ENCODE measurements around the gene ACBD6.

ACBD6 gene

GRCh38 chr1:180527101-180527669 lies 24.8 kb upstream of the ACBD6 start:
- in situ Hi-C loops (cut with MboI; ENCODE audit: low sequenced_read_pairs) = loop anchor here (10.0 kb wide), 1 partner anchor 328 kb away; no protein-coding TSS in a partner anchor

GRCh38 chr1:180525715-180526039 lies 23.3 kb upstream of the ACBD6 start:
- in situ Hi-C loops (cut with MboI; ENCODE audit: low sequenced_read_pairs) = loop anchor here (10.0 kb wide), 1 partner anchor 329 kb away; no protein-coding TSS in a partner anchor

GRCh38 chr1:180524915-180525714 lies 22.7 kb upstream of the ACBD6 start:
- in situ Hi-C loops (cut with MboI; ENCODE audit: low sequenced_read_pairs) = loop anchor here (10.0 kb wide), 1 partner anchor 330 kb away; no protein-coding TSS in a partner anchor

- in situ Hi-C loops (cut with MboI; ENCODE audit: low sequenced_read_pairs) = loop anchor here (10.0 kb wide), 1 partner anchor 330 kb away; no protein-coding TSS in a partner anchor
Observed at GRCh38 chr1:180524160-180524914, 22.0 kb upstream of the ACBD6 start.

- in situ Hi-C loops (cut with MboI; ENCODE audit: low sequenced_read_pairs) = loop anchor here (10.0 kb wide), 1 partner anchor 333 kb away; no protein-coding TSS in a partner anchor
Observed at GRCh38 chr1:180522213-180522515, 19.8 kb upstream of the ACBD6 start.

GRCh38 chr1:180521474-180522212 lies 19.3 kb upstream of the ACBD6 start:
- in situ Hi-C loops (cut with MboI; ENCODE audit: low sequenced_read_pairs) = loop anchor here (10.0 kb wide), 1 partner anchor 333 kb away; no protein-coding TSS in a partner anchor

- in situ Hi-C loops (cut with MboI; ENCODE audit: low sequenced_read_pairs) = loop anchor here (10.0 kb wide), 2 partner anchors 335 to 645 kb away; no protein-coding TSS in a partner anchor
Observed at GRCh38 chr1:180519846-180520245, 17.5 kb upstream of the ACBD6 start.

- in situ Hi-C loops (cut with MboI; ENCODE audit: low sequenced_read_pairs) = loop anchor here (10.0 kb wide), 1 partner anchor 649 kb away; no protein-coding TSS in a partner anchor
Observed at GRCh38 chr1:180515857-180516388, 13.5 kb upstream of the ACBD6 start.

- in situ Hi-C loops (cut with MboI; ENCODE audit: low sequenced_read_pairs) = loop anchor here (10.0 kb wide), 1 partner anchor 649 kb away; no protein-coding TSS in a partner anchor
Observed at GRCh38 chr1:180515364-180515763, 13.0 kb upstream of the ACBD6 start.

- in situ Hi-C loops (cut with MboI; ENCODE audit: low sequenced_read_pairs) = loop anchor here (10.0 kb wide), 1 partner anchor 651 kb away; no protein-coding TSS in a partner anchor
Observed at GRCh38 chr1:180513531-180513930, 11.2 kb upstream of the ACBD6 start.

GRCh38 chr1:180510882-180511281 lies 8.5 kb upstream of the ACBD6 start:
- in situ Hi-C loops (cut with MboI; ENCODE audit: low sequenced_read_pairs) = loop anchor here (10.0 kb wide), 1 partner anchor 654 kb away; no protein-coding TSS in a partner anchor

- in situ Hi-C loops (cut with MboI; ENCODE audit: low sequenced_read_pairs) = no loop called here
Observed at GRCh38 chr1:180508725-180509097, 6.3 kb upstream of the ACBD6 start.

GRCh38 chr1:180507795-180508724 lies 5.7 kb upstream of the ACBD6 start:
- in situ Hi-C loops (cut with MboI; ENCODE audit: low sequenced_read_pairs) = no loop called here

- in situ Hi-C loops (cut with MboI; ENCODE audit: low sequenced_read_pairs) = no loop called here
Observed at GRCh38 chr1:180505732-180506335, 3.5 kb upstream of the ACBD6 start.

- in situ Hi-C loops (cut with MboI; ENCODE audit: low sequenced_read_pairs) = no loop called here
Observed at GRCh38 chr1:180504186-180504585, 1.8 kb upstream of the ACBD6 start.

- in situ Hi-C loops (cut with MboI; ENCODE audit: low sequenced_read_pairs) = no loop called here
Observed at GRCh38 chr1:180503280-180503862, 994 bp upstream of the ACBD6 start.

- in situ Hi-C loops (cut with MboI; ENCODE audit: low sequenced_read_pairs) = no loop called here
Observed at GRCh38 chr1:180501865-180502360, 464 bp downstream of the ACBD6 start.

- in situ Hi-C loops (cut with MboI; ENCODE audit: low sequenced_read_pairs) = no loop called here
Observed at GRCh38 chr1:180500689-180501088, 1.7 kb downstream of the ACBD6 start.

Data from HL-60/S4 (cell line).